Transverse colon (tissue), 4 donors: Measurements from ENCODE around the gene OR6B2. TPM values are rescaled to one million over a fixed set of nuclear protein-coding genes. Genes with fewer than 3 reads are reported as not detected.
"Not testable (repeated sequence)": the region's sequence is repeated elsewhere in the genome, so short reads cannot be mapped to it uniquely, and the experiment has no call there.

ENCODE experiments used
- DNase-seq: peaks from one replicate; pipeline ENCODE4 v3.0.0-alpha.2; 2019
- H3K27ac ChIP-seq, 4 donors: fragments of 200-600 bp; sonication (generic); 2 replicates each; pipeline ENCODE4 v1.5.1; 2016 to 2018; ENCODE audit warnings: inconsistent platforms in 4 of 4
- H3K27me3 ChIP-seq: fragments of 200-600 bp; sonication (generic); 2 replicates; pipeline ENCODE4 v1.5.1; 2017; ENCODE audit warnings: inconsistent platforms
- H3K36me3 ChIP-seq, 4 donors: fragments of 200-600 bp; sonication (generic); 2 replicates each; pipeline ENCODE4 v1.5.1; 2017 to 2019; ENCODE audit warnings: inconsistent platforms in 4 of 4
- H3K4me1 ChIP-seq, 4 donors: fragments of 200-600 bp; sonication (generic); 2 replicates each; pipeline ENCODE4 v1.5.1; 2017 to 2020; ENCODE audit warnings: inconsistent platforms in 4 of 4
- H3K4me3 ChIP-seq, 4 donors: fragments of 200-600 bp; sonication (generic); 1 replicate in 1 of 4; 2 replicates in 3 of 4; pipeline versions ENCODE4 v1.5.1 to v1.6.1; 2017 to 2019; ENCODE audit warnings: inconsistent platforms in 4 of 4
- H3K9me3 ChIP-seq, 2 donors: fragments of 200-600 bp; sonication (generic); 2 replicates each; pipeline ENCODE4 v1.5.1; 2017 to 2019; ENCODE audit warnings: inconsistent platforms in 2 of 2
- CTCF ChIP-seq, 5 experiments: fragments of 200-600 bp in 3 of 5; fragments of 450-650 bp in 2 of 5; sonication (generic) in 3 of 5; IDR thresholded peaks; 1 replicate in 2 of 5; 2 replicates in 3 of 5; pipeline ENCODE4 v1.5.1; 2016 to 2017; ENCODE audit warnings: antibody characterized with exemption in 5 of 5, inconsistent platforms in 3 of 5, mild to moderate bottlenecking in 2 of 5, moderate library complexity in 1 of 5
- EP300 ChIP-seq: sonication (generic); formaldehyde crosslinking; IDR thresholded peaks from one replicate; pipeline ENCODE4 v1.6.1; 2017; ENCODE audit warnings: antibody characterized with exemption, low read depth
- POLR2A ChIP-seq: fragments of 450-650 bp; IDR thresholded peaks from one replicate; pipeline ENCODE4 v1.6.1; 2016; ENCODE audit warnings: antibody characterized with exemption, mild to moderate bottlenecking, moderate library complexity
- POLR2AphosphoS5 ChIP-seq, 3 donors: sonication (generic); formaldehyde crosslinking; IDR thresholded peaks; one replicate each; pipeline ENCODE4 v1.6.1; 2016; ENCODE audit warnings: antibody characterized with exemption in 3 of 3
- WGBS, 2 donors: methylation state at CpG; one replicate each; pipeline ENCODE4 v1.1.5; 2018; ENCODE audit warnings: low coverage in 1 of 2; 5-methylcytosine and 5-hydroxymethylcytosine counted together
- in situ Hi-C, 4 donors: fragments of 200-750 bp; cut with MboI; loops; one replicate each; pipeline versions ENCODE4 v1.15.0 to v1.15.1; 2017; ENCODE audit warnings: low sequenced_read_pairs in 3 of 4, low pct_ligation_motif_present in 1 of 4, low pct_unique_long_range_greater_than_20kb in 1 of 4
- intact Hi-C: fragments of 100-400 bp; cut with DNase I; formaldehyde crosslinking; loops from one replicate; pipeline ENCODE4 v1.15.1; 2023; ENCODE audit warnings: low total_unique reads
- total RNA-seq, 4 donors: library from RNA; depleted of rRNA; stranded (reverse); fragments of >200 nt; gene quantifications; one replicate each; pipeline ENCODE4 v1.1.0, GENCODE V29; 2016

The OR6B2 gene
- total RNA-seq, 4 donors from 2014 or later, result not detected

- TF ChIP-seq CTCF (IDR thresholded peaks at IDR 0.05) (no peak), EP300 (no peak), POLR2A (no peak), POLR2AphosphoS5 (IDR thresholded peaks at IDR 0.05) (no peak)
- WGBS, 2 donors, result 84 to 88% methylated on average over 2 to 9 of the region's 9 CpGs
- Histone ChIP-seq H3K9me3 (no peaks in the 10 kb centered on the region), H3K4me3 (no peak overlapping the region), H3K27ac (no peak overlapping the region), H3K4me1 (no peaks in the 10 kb centered on the region), H3K27me3 (peaks cover 62% of the 10 kb centered on the region), H3K36me3 (no peaks in the 10 kb centered on the region)
- no peak for DNase-seq
- intact Hi-C loops, result no loop called here
- in situ Hi-C loops, result no loop called here
These were observed 18.0 kb upstream of the OR6B2 start for GRCh38 chr2:240048237-240048636.

- Histone ChIP-seq H3K36me3 (no peaks in the 10 kb centered on the region), H3K27ac (no peak overlapping the region), H3K9me3 (no peaks in the 10 kb centered on the region), H3K27me3 (peaks cover 53% of the 10 kb centered on the region), H3K4me1 (no peaks in the 10 kb centered on the region), H3K4me3 (no peak overlapping the region)
- intact Hi-C loops, result no loop called here
- in situ Hi-C loops, result no loop called here
- WGBS, 2 donors, result 91 to 94% methylated on average over 8 to 13 of the region's 13 CpGs
- DNase-seq, result no peak
- TF ChIP-seq CTCF (IDR thresholded peaks at IDR 0.05) (no peak), EP300 (no peak), POLR2AphosphoS5 (IDR thresholded peaks at IDR 0.05) (no peak), POLR2A (no peak)
These were observed 14.9 kb upstream of the OR6B2 start for GRCh38 chr2:240045098-240045497.

- H3K27me3 ChIP-seq, result peaks cover 53% of the 10 kb centered on the region
- H3K27ac ChIP-seq, DNase-seq, H3K36me3 ChIP-seq, H3K4me3 ChIP-seq, H3K4me1 ChIP-seq, H3K9me3 ChIP-seq, in situ Hi-C loops, intact Hi-C loops: not testable (repeated sequence)
- 39 to 50% methylated on average over 2 of the region's 2 CpGs for WGBS, 2 donors
These were observed 13.9 kb upstream of the OR6B2 start for GRCh38 chr2:240044096-240044495.

- WGBS, 2 donors, result 73 to 88% methylated on average over 2 to 17 of the region's 21 CpGs
- DNase-seq, result no peak
- H3K4me1 ChIP-seq, result no peaks in the 10 kb centered on the region
- TF ChIP-seq POLR2AphosphoS5 (IDR thresholded peaks at IDR 0.05) (no peak), POLR2A (no peak), CTCF (IDR thresholded peaks at IDR 0.05) (no peak), EP300 (no peak)
- in situ Hi-C loops (no loop called here), intact Hi-C loops (no loop called here)
- H3K4me3 ChIP-seq, result no peak overlapping the region
- H3K9me3 ChIP-seq, result no peaks in the 10 kb centered on the region
- H3K27me3 ChIP-seq, result peaks cover 53% of the 10 kb centered on the region
- no peaks in the 10 kb centered on the region for H3K36me3 ChIP-seq
- H3K27ac ChIP-seq, result no peak overlapping the region
These were observed 13.2 kb upstream of the OR6B2 start for GRCh38 chr2:240043279-240043989.

- H3K4me3 ChIP-seq, result no peak overlapping the region
- 69 to 75% methylated on average over 9 to 11 of the region's 11 CpGs for WGBS, 2 donors
- in situ Hi-C loops (no loop called here), intact Hi-C loops (no loop called here)
- no peaks in the 10 kb centered on the region for H3K4me1 ChIP-seq
- no peak for DNase-seq
- peaks cover 51% of the 10 kb centered on the region for H3K27me3 ChIP-seq
- no peak overlapping the region for H3K27ac ChIP-seq
- TF ChIP-seq POLR2A (no peak), POLR2AphosphoS5 (IDR thresholded peaks at IDR 0.05) (no peak), EP300 (no peak), CTCF (IDR thresholded peaks at IDR 0.05) (no peak)
- H3K36me3 ChIP-seq, result no peaks in the 10 kb centered on the region
- H3K9me3 ChIP-seq, result no peaks in the 10 kb centered on the region
These were observed 12.5 kb upstream of the OR6B2 start for GRCh38 chr2:240042740-240043139.
